ENCODE results near the gene RBM45.

Gene RBM45

DNA sequence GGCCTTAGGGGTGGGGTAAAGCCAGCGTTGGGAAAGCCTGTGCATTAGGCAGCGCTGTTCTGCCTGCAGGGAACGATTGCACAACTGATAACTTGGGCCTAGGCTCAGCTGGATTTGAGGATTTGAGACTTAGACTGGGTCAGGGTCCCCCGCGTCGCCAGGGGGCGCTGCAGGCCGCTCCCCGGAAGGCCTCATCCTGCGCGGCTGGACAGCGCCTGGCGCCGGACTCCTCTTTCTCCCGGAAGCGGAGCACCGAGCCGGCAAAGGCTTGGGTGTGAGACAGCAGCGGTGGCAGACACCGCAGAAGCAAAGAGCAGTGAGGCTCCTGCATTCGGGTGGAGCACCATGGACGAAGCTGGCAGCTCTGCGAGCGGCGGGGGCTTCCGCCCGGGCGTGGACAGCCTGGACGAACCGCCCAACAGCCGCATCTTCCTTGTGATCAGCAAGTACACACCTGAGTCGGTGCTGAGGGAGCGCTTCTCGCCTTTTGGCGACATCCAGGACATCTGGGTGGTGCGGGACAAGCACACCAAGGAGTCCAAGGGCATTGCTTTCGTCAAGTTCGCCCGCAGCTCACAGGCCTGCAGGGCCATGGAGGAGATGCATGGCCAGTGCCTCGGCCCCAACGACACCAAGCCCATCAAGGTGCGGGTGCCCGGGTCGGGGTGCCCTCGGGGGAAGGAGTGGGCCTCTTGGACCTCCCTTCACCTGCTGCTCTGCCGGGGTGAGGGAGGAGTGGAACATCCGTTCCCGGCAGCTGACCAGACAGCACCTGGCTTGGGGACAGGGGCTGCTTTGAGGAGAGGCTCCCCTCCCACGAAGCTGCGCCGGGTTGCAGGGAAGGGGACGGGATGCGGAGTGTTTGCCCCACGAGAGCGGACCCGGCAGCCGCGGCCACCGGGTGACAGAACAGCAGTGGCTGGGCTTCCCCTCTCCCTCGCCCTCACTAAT, at the start of gene RBM45:
Gene RBM45, plus strand, starts transcription at position 236 of the 951 bp plus-strand sequence. Its CDS starts 110 bp downstream, at position 346.
- CTCF ChIA-PET = interaction anchor here (0.8 to 2.4 kb wide), 11 partner anchors 12 to 985 kb away, joined by 3 to 12 read pairs (median 3); no protein-coding TSS in a partner anchor

GRCh38 chr2:178066324-178066723, 45.9 kb upstream of the RBM45 start:
- CTCF ChIA-PET = no interaction called here

More for the DNA sequence above, at the start of gene RBM45:
- TF ChIP-seq PKNOX1 (IDR thresholded peaks at IDR 0.05) = no peak
- 0 out of 2 replicates have a peak, but pooled peaks have one; percentile 42 for TF ChIP-seq L3MBTL2 (conservative IDR thresholded peaks at IDR 0.05)
- no peak for TF ChIP-seq FOXM1 (IDR thresholded peaks at IDR 0.05; ENCODE audit: borderline replicate concordance)
- TF ChIP-seq ELF4 (IDR thresholded peaks at IDR 0.05) = peak; percentile 83
- POLR2A ChIA-PET = interaction anchor here (0.5 to 4.0 kb wide), 7 partner anchors 11 to 339 kb away, joined by 3 to 23 read pairs (median 3); partner anchors contain the start of genes PJVK and PRKRA
- peak; percentile 92 for DNase-seq (ENCODE audit: extremely low spot score)

GRCh38 chr2:178066890-178067669, 45.2 kb upstream of the RBM45 start:
- CTCF ChIA-PET = no interaction called here
- POLR2A ChIA-PET = no interaction called here
- DNase-seq (ENCODE audit: extremely low spot score) = no peak
- TF ChIP-seq FOXA1 (IDR thresholded peaks at IDR 0.05) (no peak), LEF1 (IDR thresholded peaks at IDR 0.05; ENCODE audit: borderline replicate concordance) (no peak), SUZ12 (IDR thresholded peaks at IDR 0.05) (no peak), FOXK2 (IDR thresholded peaks at IDR 0.05) (no peak), ARNT (IDR thresholded peaks at IDR 0.05) (no peak), SP1 (IDR thresholded peaks at IDR 0.05) (no peak), HDGF (IDR thresholded peaks at IDR 0.05; ENCODE audit: borderline replicate concordance) (no peak), FOXM1 (IDR thresholded peaks at IDR 0.05; ENCODE audit: borderline replicate concordance) (no peak), TARDBP (IDR thresholded peaks at IDR 0.05) (no peak), CTBP1 (IDR thresholded peaks at IDR 0.05; ENCODE audit: borderline replicate concordance) (no peak), ZNF384 (IDR thresholded peaks at IDR 0.05) (no peak), PKNOX1 (IDR thresholded peaks at IDR 0.05) (no peak), NFRKB (IDR thresholded peaks at IDR 0.05) (no peak), L3MBTL2 (conservative IDR thresholded peaks at IDR 0.05) (no peak), ELF4 (IDR thresholded peaks at IDR 0.05) (no peak), BHLHE40 (IDR thresholded peaks at IDR 0.05; ENCODE audit: borderline replicate concordance) (no peak)

More at GRCh38 chr2:178066324-178066723, 45.9 kb upstream of the RBM45 start:
- POLR2A ChIA-PET = no interaction called here
- no peak for DNase-seq (ENCODE audit: extremely low spot score)
- TF ChIP-seq ZNF384 (IDR thresholded peaks at IDR 0.05) = no peak
- no peak for TF ChIP-seq ELF4 (IDR thresholded peaks at IDR 0.05)
- no peak for TF ChIP-seq FOXM1 (IDR thresholded peaks at IDR 0.05; ENCODE audit: borderline replicate concordance)
- TF ChIP-seq NFRKB (IDR thresholded peaks at IDR 0.05) = no peak
- TF ChIP-seq BHLHE40 (IDR thresholded peaks at IDR 0.05; ENCODE audit: borderline replicate concordance) = no peak
- TF ChIP-seq HDGF (IDR thresholded peaks at IDR 0.05; ENCODE audit: borderline replicate concordance) = no peak
- TF ChIP-seq ARNT (IDR thresholded peaks at IDR 0.05) = no peak
- TF ChIP-seq FOXK2 (IDR thresholded peaks at IDR 0.05) = no peak
- TF ChIP-seq SP1 (IDR thresholded peaks at IDR 0.05) = no peak
- TF ChIP-seq L3MBTL2 (conservative IDR thresholded peaks at IDR 0.05) = no peak
- no peak for TF ChIP-seq LEF1 (IDR thresholded peaks at IDR 0.05; ENCODE audit: borderline replicate concordance)
- no peak for TF ChIP-seq FOXA1 (IDR thresholded peaks at IDR 0.05)
- TF ChIP-seq CTBP1 (IDR thresholded peaks at IDR 0.05; ENCODE audit: borderline replicate concordance) = no peak
- no peak for TF ChIP-seq SUZ12 (IDR thresholded peaks at IDR 0.05)
- TF ChIP-seq TARDBP (IDR thresholded peaks at IDR 0.05) = no peak

DNA sequence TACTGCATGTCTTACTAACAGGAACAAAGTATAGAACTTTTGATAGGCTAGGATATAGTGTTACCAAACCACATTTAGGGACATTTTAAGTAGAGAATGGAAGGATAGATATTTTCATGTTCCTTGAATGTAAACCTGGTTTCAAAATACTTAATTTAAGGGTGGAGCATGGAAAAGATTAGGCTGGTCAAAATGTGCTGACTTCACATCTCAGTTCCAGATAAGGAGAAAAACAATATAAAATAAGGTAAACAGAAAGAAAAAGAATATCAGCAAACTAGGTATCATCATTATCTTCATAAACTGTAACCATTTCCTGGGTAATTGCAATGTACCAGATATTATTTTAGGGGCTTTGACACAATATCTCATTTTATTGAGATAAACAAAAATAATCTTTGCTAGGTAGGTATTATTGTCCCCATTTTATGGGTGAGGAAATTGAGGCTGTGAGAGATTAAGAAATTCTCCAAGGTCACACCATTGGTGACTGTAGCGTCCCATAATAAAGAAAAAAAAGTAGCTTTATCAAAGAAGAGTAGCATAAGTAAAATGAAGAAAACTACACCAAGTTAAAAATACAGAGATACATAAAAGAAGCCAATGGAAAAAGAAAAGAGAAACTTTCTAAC, 43.3 kb upstream of the RBM45 start:
- ChIA-PET CTCF (no interaction called here), POLR2A (no interaction called here)
- DNase-seq (ENCODE audit: extremely low spot score) = no peak
- no peak for TF ChIP-seq ZNF384 (IDR thresholded peaks at IDR 0.05)
- TF ChIP-seq SP1 (IDR thresholded peaks at IDR 0.05) = no peak
- no peak for TF ChIP-seq ARNT (IDR thresholded peaks at IDR 0.05)
- TF ChIP-seq BHLHE40 (IDR thresholded peaks at IDR 0.05; ENCODE audit: borderline replicate concordance) = no peak
- no peak for TF ChIP-seq CTBP1 (IDR thresholded peaks at IDR 0.05; ENCODE audit: borderline replicate concordance)
- no peak for TF ChIP-seq FOXA1 (IDR thresholded peaks at IDR 0.05)
- TF ChIP-seq FOXK2 (IDR thresholded peaks at IDR 0.05) = no peak
- no peak for TF ChIP-seq SUZ12 (IDR thresholded peaks at IDR 0.05)
- no peak for TF ChIP-seq LEF1 (IDR thresholded peaks at IDR 0.05; ENCODE audit: borderline replicate concordance)
- no peak for TF ChIP-seq FOXM1 (IDR thresholded peaks at IDR 0.05; ENCODE audit: borderline replicate concordance)
- TF ChIP-seq ELF4 (IDR thresholded peaks at IDR 0.05) = no peak
- no peak for TF ChIP-seq L3MBTL2 (conservative IDR thresholded peaks at IDR 0.05)
- TF ChIP-seq HDGF (IDR thresholded peaks at IDR 0.05; ENCODE audit: borderline replicate concordance) = no peak
- TF ChIP-seq PKNOX1 (IDR thresholded peaks at IDR 0.05) = no peak
- TF ChIP-seq TARDBP (IDR thresholded peaks at IDR 0.05) = no peak
- TF ChIP-seq NFRKB (IDR thresholded peaks at IDR 0.05) = no peak

DNA sequence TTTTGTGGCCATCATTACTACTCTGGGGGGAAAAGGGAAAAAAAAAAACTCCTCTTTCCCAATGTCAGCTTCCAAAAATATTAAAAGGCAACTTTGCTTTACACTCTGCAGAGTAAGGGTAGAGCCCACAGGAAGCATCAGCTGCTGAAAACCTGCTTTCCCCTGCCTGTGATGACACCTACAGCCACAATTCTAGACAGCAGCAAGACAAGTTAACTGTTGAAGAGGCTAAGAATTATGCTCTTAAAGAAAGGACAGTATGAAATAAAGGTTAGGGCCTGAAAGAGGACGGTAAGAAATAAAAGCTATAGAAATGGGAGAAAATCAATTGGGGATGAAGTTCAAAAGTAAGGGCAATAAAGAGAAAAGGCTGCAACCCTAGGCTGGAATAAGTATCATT, 42.7 kb upstream of the RBM45 start:
- TF ChIP-seq L3MBTL2 (conservative IDR thresholded peaks at IDR 0.05) = no peak
- TF ChIP-seq ZNF384 (IDR thresholded peaks at IDR 0.05) = no peak
- no peak for TF ChIP-seq SP1 (IDR thresholded peaks at IDR 0.05)
- no peak for TF ChIP-seq SUZ12 (IDR thresholded peaks at IDR 0.05)
- TF ChIP-seq CTBP1 (IDR thresholded peaks at IDR 0.05; ENCODE audit: borderline replicate concordance) = no peak
- TF ChIP-seq ARNT (IDR thresholded peaks at IDR 0.05) = no peak
- no peak for TF ChIP-seq FOXM1 (IDR thresholded peaks at IDR 0.05; ENCODE audit: borderline replicate concordance)
- no peak for TF ChIP-seq LEF1 (IDR thresholded peaks at IDR 0.05; ENCODE audit: borderline replicate concordance)
- ChIA-PET CTCF (no interaction called here), POLR2A (no interaction called here)
- no peak for DNase-seq (ENCODE audit: extremely low spot score)
